A549 (cell line): Measurements from ENCODE around the gene TACC3. TPM values are rescaled to one million over a fixed set of nuclear protein-coding genes. Genes with fewer than 3 reads are reported as not detected.

Experiments used
- ATAC-seq, 2 experiments: fragments of 200-7000 bp in 1 of 2; fragments of >200 bp in 1 of 2; cut with Nextera tagmentation in 1 of 2; cut with Tn5 transposase in 1 of 2; 3 replicates each; pipeline versions ENCODE4 v1.8.0 to v1.9.1; 2018 to 2020; ENCODE audit warnings: mild to moderate bottlenecking in 1 of 2, moderate library complexity in 1 of 2
- CTCF ChIA-PET: fragments of 300-600 bp; sonication (Branson Sonifier 250); formaldehyde crosslinking; extraction: SDS; loops from one replicate; lab custom pipeline; 2021; ENCODE audit warnings: antibody characterized with exemption, inconsistent platforms; lab: Yijun Ruan, JAX
- POLR2A ChIA-PET: fragments of 350-600 bp; formaldehyde crosslinking; extraction: SDS; loops from one replicate; lab custom pipeline; 2021; ENCODE audit warnings: antibody characterized with exemption, inconsistent platforms; lab: Yijun Ruan, JAX
- DNase-seq, 2 experiments: peaks; one replicate each; pipeline versions ENCODE4 v3.0.0 to v3.0.0-alpha.2; 2011 to 2016; ENCODE audit warnings: low read depth in 1 of 2, low spot score in 1 of 2
- FAIRE-seq: peaks from 2 replicates; lab custom pipeline; 2011; peaks lifted over from hg19 to GRCh38; lab: Jason Lieb, UNC
- H3K27ac ChIP-seq, 2 experiments: fragments of >200 bp; sonication (Bioruptor Twin); formaldehyde crosslinking; 3 replicates each; pipeline ENCODE4 v1.5.1; 2016 to 2017
- H3K4me1 ChIP-seq: fragments of >200 bp; sonication (Bioruptor Twin); formaldehyde crosslinking; 3 replicates; pipeline ENCODE4 v1.6.1; 2016
- H3K4me2 ChIP-seq: fragments of >200 bp; sonication (Bioruptor Twin); formaldehyde crosslinking; 3 replicates; pipeline ENCODE4 v1.6.1; 2016
- H3K4me3 ChIP-seq: fragments of >200 bp; sonication (Bioruptor Twin); formaldehyde crosslinking; 3 replicates; pipeline ENCODE4 v1.5.1; 2016
- H3K9me3 ChIP-seq: fragments of >200 bp; sonication (Bioruptor Twin); formaldehyde crosslinking; 3 replicates; pipeline ENCODE4 v1.6.1; 2016
- CBX2 ChIP-seq: fragments of 200-600 bp; sonication (generic); IDR thresholded peaks from 2 replicates; pipeline ENCODE4 v1.6.1; 2016; ENCODE audit warnings: low read depth, mild to moderate bottlenecking, borderline replicate concordance
- CEBPB ChIP-seq, 2 experiments: fragments of >200 bp in 1 of 2; sonication (Bioruptor Twin) in 1 of 2; formaldehyde crosslinking in 1 of 2; IDR thresholded peaks; 2 replicates each; pipeline ENCODE4 v1.6.1; 2012 to 2016
- CHD4 ChIP-seq: fragments of 200-600 bp; sonication (generic); IDR thresholded peaks from 2 replicates; pipeline ENCODE4 v1.6.1; 2016; ENCODE audit warnings: antibody characterized with exemption, mild to moderate bottlenecking, borderline replicate concordance
- FOSB ChIP-seq: fragments of 250-450 bp; sonication (Bioruptor Pico); IDR thresholded peaks from 2 replicates; pipeline ENCODE4 v1.5.0; 2020; ENCODE audit warnings: mild to moderate bottlenecking, moderate library complexity
- FOXS1 ChIP-seq: fragments of 250-450 bp; sonication (Bioruptor Pico); IDR thresholded peaks from 2 replicates; pipeline ENCODE4 v1.5.0; 2020; ENCODE audit warnings: mild to moderate bottlenecking, moderate library complexity
- GATA3 ChIP-seq: IDR thresholded peaks from 2 replicates; pipeline ENCODE4 v1.6.1; 2012; ENCODE audit warnings: borderline replicate concordance
- HEYL ChIP-seq: fragments of 250-450 bp; sonication (Bioruptor Pico); IDR thresholded peaks from 2 replicates; pipeline ENCODE4 v1.8.0; 2021; ENCODE audit warnings: mild to moderate bottlenecking, moderate library complexity
- HOXA7 ChIP-seq: fragments of 250-450 bp; sonication (Bioruptor Pico); IDR thresholded peaks from 2 replicates; pipeline ENCODE4 v1.5.0; 2020; ENCODE audit warnings: mild to moderate bottlenecking, moderate library complexity
- HOXB5 ChIP-seq: fragments of 250-450 bp; sonication (Bioruptor Pico); IDR thresholded peaks from 2 replicates; pipeline ENCODE4 v1.5.0; 2020; ENCODE audit warnings: mild to moderate bottlenecking, moderate library complexity
- JUNB ChIP-seq: fragments of >200 bp; sonication (Bioruptor Twin); formaldehyde crosslinking; IDR thresholded peaks from 2 replicates; pipeline ENCODE4 v1.6.1; 2016
- PHF8 ChIP-seq: fragments of 200-600 bp; sonication (generic); IDR thresholded peaks from 2 replicates; pipeline ENCODE4 v1.6.1; 2016; ENCODE audit warnings: low read depth, mild to moderate bottlenecking, antibody characterized with exemption, moderate library complexity, borderline replicate concordance
- POLR2AphosphoS2 ChIP-seq: conservative IDR thresholded peaks from 2 replicates; pipeline ENCODE4 v1.6.1; 2012; ENCODE audit warnings: low read length, improper control_type of control experiment, inconsistent platforms
- RARB ChIP-seq: fragments of 250-450 bp; sonication (Bioruptor Pico); IDR thresholded peaks from 2 replicates; pipeline ENCODE4 v1.8.0; 2021; ENCODE audit warnings: mild to moderate bottlenecking, moderate library complexity
- RNF2 ChIP-seq: fragments of 200-600 bp; sonication (generic); IDR thresholded peaks from 2 replicates; pipeline ENCODE4 v1.6.1; 2016; ENCODE audit warnings: low read depth, mild to moderate bottlenecking, antibody characterized with exemption, moderate library complexity, borderline replicate concordance
- SMC3 ChIP-seq: fragments of >200 bp; sonication (Bioruptor Twin); formaldehyde crosslinking; IDR thresholded peaks from 3 replicates; pipeline ENCODE4 v1.6.1; 2018; ENCODE audit warnings: inconsistent platforms
- ZC3H11A ChIP-seq: fragments of 450-650 bp; IDR thresholded peaks from 2 replicates; pipeline ENCODE4 v1.6.1; 2014; ENCODE audit warnings: antibody characterized with exemption, mild to moderate bottlenecking
- ZFP36 ChIP-seq: fragments of 450-650 bp; IDR thresholded peaks from 2 replicates; pipeline ENCODE4 v1.6.1; 2014; ENCODE audit warnings: borderline replicate concordance; ENCODE audit not compliant: partially characterized antibody
- WGBS: methylation state at CpG from one replicate; pipeline ENCODE4 v1.1.6; 2017; ENCODE audit errors: missing lambda C conversion rate; 5-methylcytosine and 5-hydroxymethylcytosine counted together
- polyA plus RNA-seq, 4 experiments: library from polyadenylated mRNA; depleted of rRNA in 3 of 4; stranded (reverse); fragments of >200 nt; fragmentation: RNase III in 1 of 4; extraction: RNeasy Plus Mini Kit Qiagen cat#74134 plus additional on column Dnase treatment in 1 of 4; gene quantifications; 2 replicates in 3 of 4; 3 replicates in 1 of 4; pipeline ENCODE4 v1.2.3, GENCODE V29; 2011 to 2017
- TF ChIP-seq, protein P1 (sequence below): fragments of 250-450 bp; sonication (Bioruptor Pico); IDR thresholded peaks from 2 replicates; pipeline ENCODE4 v1.5.0; 2020; ENCODE audit warnings: low read depth, mild to moderate bottlenecking, moderate library complexity
- TF ChIP-seq, protein P2 (sequence below): fragments of 200-600 bp; sonication (generic); IDR thresholded peaks from 2 replicates; pipeline ENCODE4 v1.6.1; 2016; ENCODE audit warnings: antibody characterized with exemption, mild to moderate bottlenecking, moderate library complexity

The TACC3 gene
- polyA plus RNA-seq, 2 of the 4 experiments (the other 2 are of a cell fraction): 25.9 to 70.6 TPM

DNA sequence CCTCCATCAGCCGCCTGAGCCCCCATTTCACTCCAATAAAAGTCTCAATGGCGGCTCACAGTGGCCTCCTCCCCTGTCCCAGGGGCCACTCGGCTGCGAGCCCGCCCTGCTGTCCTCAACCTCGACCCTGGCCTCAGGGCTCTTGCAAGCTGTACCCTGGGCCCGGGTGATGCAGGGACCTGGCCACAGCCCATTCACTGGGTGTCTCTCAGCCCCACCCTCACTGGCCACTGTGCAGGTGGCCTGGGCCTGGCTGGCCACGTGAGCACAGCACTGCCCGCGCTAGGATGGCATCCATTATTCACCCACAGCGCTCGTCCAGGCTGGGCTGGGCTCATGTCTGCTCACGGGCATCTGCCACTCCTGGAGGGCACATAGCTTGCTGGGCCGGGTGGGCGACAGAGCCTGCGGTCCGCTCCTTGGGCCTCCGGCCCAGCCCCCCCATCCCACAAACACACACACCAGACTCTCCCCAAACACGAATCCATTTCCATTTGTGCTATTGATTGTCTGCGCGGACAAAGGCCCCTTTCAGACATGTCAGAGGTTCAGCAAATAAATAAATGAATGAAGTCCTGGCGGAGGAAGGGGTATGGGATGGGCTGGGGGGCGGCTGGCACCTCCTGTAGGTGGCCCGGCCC lies 55.3 kb downstream of the TACC3 start:
- H3K27ac ChIP-seq: peak overlapping the region in 1 of 2 experiments; percentile 83; a peak in 3 of 6 replicates
- H3K9me3 ChIP-seq: no peaks in the 10 kb centered on the region
- peaks cover 25% of the 10 kb centered on the region for H3K4me1 ChIP-seq
- TF ChIP-seq CHD4 (no peak), PHF8 (no peak), CBX2 (no peak), CEBPB (IDR thresholded peaks at IDR 0.05) (no peak), JUNB (no peak), SMC3 (no peak), HOXA7 (no peak), GATA3 (no peak)
- TF ChIP-seq, protein P1, sequence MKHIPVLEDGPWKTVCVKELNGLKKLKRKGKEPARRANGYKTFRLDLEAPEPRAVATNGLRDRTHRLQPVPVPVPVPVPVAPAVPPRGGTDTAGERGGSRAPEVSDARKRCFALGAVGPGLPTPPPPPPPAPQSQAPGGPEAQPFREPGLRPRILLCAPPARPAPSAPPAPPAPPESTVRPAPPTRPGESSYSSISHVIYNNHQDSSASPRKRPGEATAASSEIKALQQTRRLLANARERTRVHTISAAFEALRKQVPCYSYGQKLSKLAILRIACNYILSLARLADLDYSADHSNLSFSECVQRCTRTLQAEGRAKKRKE (CRISPR knock-in tag): no peak
- TF ChIP-seq, protein P2, sequence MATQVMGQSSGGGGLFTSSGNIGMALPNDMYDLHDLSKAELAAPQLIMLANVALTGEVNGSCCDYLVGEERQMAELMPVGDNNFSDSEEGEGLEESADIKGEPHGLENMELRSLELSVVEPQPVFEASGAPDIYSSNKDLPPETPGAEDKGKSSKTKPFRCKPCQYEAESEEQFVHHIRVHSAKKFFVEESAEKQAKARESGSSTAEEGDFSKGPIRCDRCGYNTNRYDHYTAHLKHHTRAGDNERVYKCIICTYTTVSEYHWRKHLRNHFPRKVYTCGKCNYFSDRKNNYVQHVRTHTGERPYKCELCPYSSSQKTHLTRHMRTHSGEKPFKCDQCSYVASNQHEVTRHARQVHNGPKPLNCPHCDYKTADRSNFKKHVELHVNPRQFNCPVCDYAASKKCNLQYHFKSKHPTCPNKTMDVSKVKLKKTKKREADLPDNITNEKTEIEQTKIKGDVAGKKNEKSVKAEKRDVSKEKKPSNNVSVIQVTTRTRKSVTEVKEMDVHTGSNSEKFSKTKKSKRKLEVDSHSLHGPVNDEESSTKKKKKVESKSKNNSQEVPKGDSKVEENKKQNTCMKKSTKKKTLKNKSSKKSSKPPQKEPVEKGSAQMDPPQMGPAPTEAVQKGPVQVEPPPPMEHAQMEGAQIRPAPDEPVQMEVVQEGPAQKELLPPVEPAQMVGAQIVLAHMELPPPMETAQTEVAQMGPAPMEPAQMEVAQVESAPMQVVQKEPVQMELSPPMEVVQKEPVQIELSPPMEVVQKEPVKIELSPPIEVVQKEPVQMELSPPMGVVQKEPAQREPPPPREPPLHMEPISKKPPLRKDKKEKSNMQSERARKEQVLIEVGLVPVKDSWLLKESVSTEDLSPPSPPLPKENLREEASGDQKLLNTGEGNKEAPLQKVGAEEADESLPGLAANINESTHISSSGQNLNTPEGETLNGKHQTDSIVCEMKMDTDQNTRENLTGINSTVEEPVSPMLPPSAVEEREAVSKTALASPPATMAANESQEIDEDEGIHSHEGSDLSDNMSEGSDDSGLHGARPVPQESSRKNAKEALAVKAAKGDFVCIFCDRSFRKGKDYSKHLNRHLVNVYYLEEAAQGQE: no peak
- ATAC-seq: no peak
- no peak for FAIRE-seq
- WGBS: 93% methylated on average over 20 of the region's 24 CpGs
- CTCF ChIA-PET: interaction anchor here (1.4 to 3.0 kb wide), 5 partner anchors 9 to 32 kb away, joined by 3 to 10 read pairs (median 6); no protein-coding TSS in a partner anchor
- POLR2A ChIA-PET: no interaction called here
- no peak overlapping the region for H3K4me3 ChIP-seq
- no peak for DNase-seq
- no peak overlapping the region for H3K4me2 ChIP-seq

DNA sequence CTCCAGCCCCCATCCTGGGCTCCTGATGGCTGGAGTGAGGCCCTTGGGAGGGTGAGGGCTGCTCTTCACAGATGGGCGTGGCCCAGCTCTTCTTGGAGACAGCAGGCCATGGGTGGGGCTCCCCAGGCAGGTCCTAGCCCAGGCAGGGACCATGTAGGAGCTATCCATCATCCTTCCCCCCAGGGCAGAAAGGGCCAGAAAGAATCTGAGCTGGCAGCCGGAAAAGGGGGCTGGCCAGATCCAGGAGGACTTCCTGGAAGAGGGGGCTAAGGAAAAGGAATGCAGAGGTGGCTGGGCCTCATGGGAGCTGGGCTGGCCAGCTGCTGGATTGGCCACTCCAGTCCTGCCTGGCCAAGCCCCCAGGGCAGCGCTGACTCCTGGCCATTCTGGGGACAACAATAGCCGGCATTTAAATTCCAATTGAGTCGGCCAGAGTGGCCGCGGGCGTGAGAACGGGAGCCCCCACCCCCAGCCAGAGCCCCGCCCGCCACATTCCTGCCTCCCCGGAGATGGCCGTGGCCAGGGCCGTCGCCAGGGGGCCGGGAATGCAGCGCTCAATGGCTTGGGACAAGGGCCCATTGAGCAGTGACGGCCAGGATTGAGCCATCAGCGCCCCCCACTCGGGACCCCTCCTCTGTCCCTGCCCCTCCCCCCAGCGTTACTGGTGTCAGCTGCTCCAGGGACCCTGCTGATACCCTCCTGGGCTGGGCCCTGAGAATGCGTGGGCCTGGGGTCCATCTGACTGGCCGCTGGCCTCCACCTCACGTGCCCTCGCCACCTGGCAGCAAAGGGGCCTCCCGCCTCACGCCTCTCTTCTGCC lies 56.7 kb downstream of the TACC3 start:
- no peak overlapping the region for H3K4me3 ChIP-seq
- DNase-seq (peak; percentile 49 to 63), FAIRE-seq (no peak), ATAC-seq (peak; percentile 36 to 71; a peak in 3 of 6 replicates)
- CTCF ChIA-PET: interaction anchor here (1.0 to 2.8 kb wide), 9 partner anchors 8 to 149 kb away, joined by 3 to 9 read pairs (median 4); no protein-coding TSS in a partner anchor
- POLR2A ChIA-PET: no interaction called here
- TF ChIP-seq HOXB5 (CRISPR knock-in tag): peak; percentile 54; the same call in 1 of the 2 replicates
- peak; percentile 99 for TF ChIP-seq ZFP36
- TF ChIP-seq FOXS1 (CRISPR knock-in tag): no peak
- peaks cover 25% of the 10 kb centered on the region for H3K4me1 ChIP-seq
- peak overlapping the region; percentile 56 to 83; a peak in 5 of 6 replicates for H3K27ac ChIP-seq
- 69% methylated on average over 7 of the region's 27 CpGs for WGBS
- peak overlapping the region; percentile 70 for H3K4me2 ChIP-seq
- H3K9me3 ChIP-seq: no peaks in the 10 kb centered on the region

DNA sequence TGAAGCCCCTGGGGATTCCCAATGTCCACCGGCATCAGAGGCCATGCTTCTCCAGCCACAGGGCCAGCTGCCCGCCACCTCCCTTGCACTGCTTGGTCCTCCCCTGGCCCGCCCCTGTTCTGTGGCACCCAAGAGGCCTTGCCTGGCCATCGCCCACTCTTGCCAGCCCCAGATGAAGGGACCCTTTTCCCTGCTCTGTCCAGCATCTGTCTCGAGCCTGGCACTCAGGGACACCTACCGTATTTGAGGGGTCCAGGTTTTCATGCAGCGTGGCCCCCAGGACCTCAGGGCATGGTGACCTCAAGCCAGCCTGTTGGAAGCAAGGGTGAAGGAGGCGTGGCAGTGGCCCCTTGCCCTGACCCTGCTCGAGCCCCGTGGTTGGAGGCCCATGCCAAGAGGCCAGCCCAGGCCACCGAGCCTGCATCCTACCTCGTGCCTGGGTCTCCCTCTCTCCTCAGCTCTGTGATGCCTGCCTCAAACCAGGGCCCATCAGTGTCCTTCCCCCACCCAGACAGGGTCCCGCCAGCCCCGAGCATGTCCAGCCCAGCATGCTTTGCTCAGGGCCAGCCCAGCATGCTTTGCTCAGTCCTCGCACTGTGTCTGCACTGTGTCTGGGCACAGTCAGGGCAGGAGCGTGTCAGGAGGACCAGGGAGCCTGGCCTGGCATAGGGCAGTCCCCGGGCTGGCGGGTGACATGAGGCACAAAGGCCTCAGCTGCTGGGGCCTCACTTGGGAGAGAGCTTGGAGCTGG lies 57.5 kb downstream of the TACC3 start:
- 92% methylated on average over 11 of the region's 18 CpGs for WGBS
- Histone ChIP-seq H3K4me2 (peak overlapping the region; percentile 70), H3K27ac (peak overlapping the region; percentile 56 to 83; a peak in 5 of 6 replicates), H3K4me1 (peaks cover 25% of the 10 kb centered on the region), H3K9me3 (no peaks in the 10 kb centered on the region), H3K4me3 (no peak overlapping the region)
- POLR2A ChIA-PET: no interaction called here
- DNase-seq (no peak), ATAC-seq (no peak), FAIRE-seq (no peak)
- TF ChIP-seq CBX2: no peak
- TF ChIP-seq POLR2AphosphoS2: no peak
- no peak for TF ChIP-seq RNF2
- no peak for TF ChIP-seq HEYL (CRISPR knock-in tag)
- no peak for TF ChIP-seq RARB
- TF ChIP-seq FOSB (CRISPR knock-in tag): no peak
- TF ChIP-seq ZC3H11A: no peak
- CTCF ChIA-PET: interaction anchor here (1.1 to 1.6 kb wide), 4 partner anchors 13 to 150 kb away, joined by 3 to 5 read pairs (median 3); no protein-coding TSS in a partner anchor
